ENCODE measurements around the gene SH3BP5.

The SH3BP5 gene

GRCh38 chr3:15323063-15323462 lies 9.3 kb downstream of the SH3BP5 start:
- no peak for DNase-seq

DNA sequence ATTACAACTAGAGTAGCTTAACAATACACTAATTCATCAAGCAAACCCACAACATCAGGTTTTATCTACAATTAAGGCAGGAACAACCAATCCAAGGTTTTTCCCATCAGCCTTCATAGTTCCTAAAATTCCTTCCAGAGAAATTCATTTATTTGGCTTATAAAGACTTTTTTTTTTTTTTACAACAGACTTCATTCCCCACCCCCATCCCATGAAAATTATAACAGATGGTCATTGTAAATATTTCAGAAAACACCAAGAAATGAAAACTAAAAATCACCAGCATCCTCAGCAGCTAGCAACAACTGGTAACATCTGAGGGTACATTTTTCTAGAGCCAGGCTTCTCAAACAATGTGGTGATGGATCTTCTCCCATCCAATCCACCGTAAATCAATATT lies 11.0 kb downstream of the SH3BP5 start:
- no peak for DNase-seq

- no peak for DNase-seq
These were observed 12.8 kb downstream of the SH3BP5 start for GRCh38 chr3:15319575-15319974.

DNA sequence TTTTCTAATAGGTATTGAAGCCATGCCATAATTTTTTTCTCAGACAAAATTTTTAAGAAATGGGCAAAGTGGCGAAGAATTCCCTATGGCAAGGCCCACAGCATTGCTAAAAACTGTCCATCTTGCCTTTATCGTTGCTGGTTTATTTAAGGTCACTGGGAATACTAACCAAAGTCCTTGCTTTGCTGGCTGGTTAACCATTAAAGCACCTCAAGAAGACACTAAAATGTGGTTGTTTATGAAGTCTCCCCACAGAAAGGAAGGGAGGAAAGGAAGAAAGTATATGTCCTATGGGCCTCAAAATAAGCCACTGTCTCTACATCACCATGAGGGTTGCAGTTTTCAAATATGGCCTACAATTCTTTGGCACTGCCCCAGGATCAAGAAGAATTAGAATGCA lies 13.2 kb downstream of the SH3BP5 start:
- DNase-seq: no peak

DNA sequence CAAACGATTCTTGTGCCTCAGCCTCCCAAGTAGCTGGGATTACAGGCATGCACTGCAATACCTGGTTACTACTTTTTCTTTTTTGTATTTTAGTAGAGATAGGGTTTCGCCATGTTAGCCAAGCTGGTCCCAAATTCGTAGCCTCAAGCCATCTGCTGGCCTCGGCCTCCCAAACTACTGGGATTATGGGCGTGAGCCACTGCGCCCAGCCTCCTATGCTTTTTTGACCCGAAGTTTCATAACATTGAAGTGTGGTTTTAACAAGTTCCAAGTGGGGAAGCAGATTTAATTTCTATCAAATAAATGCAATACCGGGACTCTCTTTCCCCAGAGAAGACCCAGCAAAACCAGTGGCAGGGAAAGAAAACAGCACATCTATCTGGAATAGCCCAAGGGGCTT lies 13.7 kb downstream of the SH3BP5 start:
- DNase-seq: no peak

DNA sequence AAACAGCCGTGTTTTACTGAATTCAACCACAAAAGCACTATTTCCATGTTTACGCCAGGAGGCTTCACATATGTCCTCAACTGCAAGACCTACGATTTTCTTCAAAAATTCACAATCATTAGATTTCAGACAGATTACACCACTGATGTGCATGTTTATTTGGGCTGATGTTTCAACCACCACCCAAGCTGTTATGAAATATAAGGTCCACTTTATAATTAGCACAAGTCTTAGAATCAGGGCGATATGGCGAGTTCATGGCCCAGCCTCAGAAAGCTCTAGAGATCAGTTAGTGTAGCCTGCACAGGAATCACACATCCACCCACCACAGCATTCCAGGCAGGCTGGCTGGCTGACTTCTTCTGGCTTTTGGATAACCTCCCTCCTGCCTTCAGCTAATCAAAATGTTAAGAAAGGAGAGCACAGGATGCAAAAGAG lies 15.4 kb downstream of the SH3BP5 start:
- no peak for DNase-seq

DNA sequence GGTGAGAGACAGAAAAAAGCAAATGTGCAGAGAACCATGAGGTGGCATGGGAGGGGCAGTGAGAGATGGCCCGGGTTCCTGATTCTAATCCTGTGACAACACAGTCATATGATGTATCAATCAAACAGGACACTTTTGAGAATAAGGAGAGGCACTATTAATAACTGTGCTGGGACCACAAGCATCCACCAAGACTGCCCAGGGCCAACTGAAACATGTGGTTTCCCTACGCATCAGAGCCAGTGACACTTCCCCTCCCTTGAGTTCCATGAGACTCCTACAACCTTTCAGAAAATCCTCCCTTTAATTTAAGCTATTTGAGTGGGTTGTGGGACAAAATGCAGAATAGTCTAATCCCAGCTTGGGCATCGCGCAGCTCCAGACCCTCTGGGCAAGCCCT lies 17.4 kb downstream of the SH3BP5 start:
- DNase-seq: no peak

- DNase-seq: no peak
These were observed 18.1 kb downstream of the SH3BP5 start for GRCh38 chr3:15314276-15314675.

DNA sequence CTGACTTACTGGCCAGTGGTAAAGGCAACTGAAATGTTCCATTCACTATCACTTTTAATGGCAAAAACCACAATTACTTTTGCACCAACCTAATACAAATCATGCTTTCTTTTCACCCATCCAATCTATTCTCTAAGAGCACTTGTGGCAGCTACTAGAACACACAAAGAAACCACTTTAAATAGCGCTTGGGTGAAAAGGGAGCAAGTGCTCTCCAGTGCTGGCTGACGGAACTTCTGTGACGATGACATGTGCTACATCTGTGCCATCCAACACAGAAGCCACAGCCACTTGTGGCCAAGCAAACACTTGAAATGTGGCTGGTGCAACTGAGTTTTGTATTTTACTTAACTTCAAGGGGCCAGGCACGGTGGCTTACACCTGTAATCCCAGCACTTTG lies 18.9 kb downstream of the SH3BP5 start:
- no peak for DNase-seq

DNA sequence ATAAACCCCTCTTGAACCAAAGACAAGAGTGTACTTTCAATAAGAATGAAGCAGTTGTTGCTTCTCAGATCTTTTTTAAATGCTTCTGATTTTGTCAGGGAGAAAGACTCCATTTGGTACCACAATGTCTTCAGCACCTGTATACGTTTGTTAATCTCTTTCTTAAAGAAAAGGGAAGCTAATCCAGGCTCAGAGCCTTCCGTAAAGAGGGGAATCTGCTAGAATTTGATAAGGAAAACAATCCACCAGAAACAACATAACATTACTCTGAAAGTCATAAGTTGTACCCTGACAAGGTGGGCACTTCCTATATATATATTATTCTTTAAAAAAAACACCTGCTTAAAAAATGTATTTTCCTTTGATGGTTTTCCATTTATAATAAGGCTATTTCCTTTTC lies 19.8 kb downstream of the SH3BP5 start:
- DNase-seq: no peak

- peak; percentile 96 for DNase-seq
These were observed 21.7 kb downstream of the SH3BP5 start for GRCh38 chr3:15310491-15311370.

GRCh38 chr3:15309662-15310335 lies 22.6 kb downstream of the SH3BP5 start:
- peak; percentile 76 for DNase-seq

- no peak for DNase-seq
These were observed 24.8 kb downstream of the SH3BP5 start for GRCh38 chr3:15307580-15307979.

DNA sequence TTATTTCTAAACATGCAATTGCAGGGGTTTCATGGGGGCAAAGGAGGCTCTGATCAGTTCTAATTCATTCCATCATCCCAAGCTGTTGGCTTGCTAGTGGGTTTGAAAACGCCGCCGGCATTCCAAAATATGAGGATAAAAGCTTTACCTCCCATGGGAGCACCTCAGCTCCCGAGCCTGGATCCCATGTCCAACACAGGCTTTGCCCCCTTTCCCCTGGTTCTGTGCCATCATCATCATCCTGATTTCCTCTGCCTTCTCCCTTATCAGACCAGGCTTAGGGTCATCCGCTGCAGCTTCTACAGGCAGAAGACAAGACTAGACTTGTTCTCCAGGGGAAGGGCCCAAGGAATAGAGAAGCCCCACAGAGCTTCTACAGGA lies 25.4 kb downstream of the SH3BP5 start:
- no peak for DNase-seq

DNA sequence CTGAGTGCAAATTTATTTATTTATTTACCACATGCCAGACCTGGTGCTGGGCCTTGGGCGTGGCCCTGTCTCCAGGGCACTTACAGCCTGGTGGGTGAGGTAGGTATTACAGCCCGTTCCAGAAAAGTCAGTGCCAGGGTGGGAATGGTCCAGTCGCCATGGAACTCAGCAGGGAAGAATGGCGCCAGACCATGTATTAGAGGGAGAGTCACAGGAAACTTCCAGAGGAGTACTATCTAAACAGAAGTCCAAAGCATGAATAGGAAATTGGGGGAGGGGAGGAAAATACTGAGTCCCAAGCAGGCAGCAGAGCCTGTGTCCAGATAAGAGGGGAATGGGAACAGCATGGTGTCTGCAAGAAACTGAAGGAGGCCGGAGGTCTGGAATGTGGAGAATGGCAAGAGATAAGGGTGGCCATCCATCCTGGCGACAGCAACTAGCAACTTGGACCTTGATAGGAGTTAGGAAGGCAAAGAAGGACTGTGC lies 27.0 kb downstream of the SH3BP5 start:
- no peak for DNase-seq

- no peak for DNase-seq
These were observed 28.7 kb downstream of the SH3BP5 start for GRCh38 chr3:15303728-15304127.

DNA sequence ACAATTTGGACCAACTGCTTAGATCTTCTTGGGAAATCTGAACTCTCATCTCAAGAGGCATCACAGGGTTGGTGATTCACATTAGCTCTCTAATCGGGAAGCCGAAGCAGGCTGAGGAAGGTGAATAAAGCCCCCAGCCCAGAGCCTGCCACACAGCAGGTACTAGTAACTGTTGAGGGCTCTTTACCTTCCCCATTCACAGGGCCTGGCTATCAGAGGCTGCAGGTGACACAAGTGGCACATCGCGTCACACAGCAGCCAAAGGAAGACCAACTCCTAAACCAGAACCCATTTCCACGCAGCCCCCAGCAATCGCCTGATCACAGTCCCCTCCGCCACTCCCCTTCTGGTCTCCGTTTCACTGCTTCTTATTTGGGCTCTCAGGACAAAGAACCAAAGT lies 29.2 kb downstream of the SH3BP5 start:
- no peak for DNase-seq

GRCh38 chr3:15301761-15302160 lies 30.6 kb downstream of the SH3BP5 start:
- DNase-seq: no peak

DNA sequence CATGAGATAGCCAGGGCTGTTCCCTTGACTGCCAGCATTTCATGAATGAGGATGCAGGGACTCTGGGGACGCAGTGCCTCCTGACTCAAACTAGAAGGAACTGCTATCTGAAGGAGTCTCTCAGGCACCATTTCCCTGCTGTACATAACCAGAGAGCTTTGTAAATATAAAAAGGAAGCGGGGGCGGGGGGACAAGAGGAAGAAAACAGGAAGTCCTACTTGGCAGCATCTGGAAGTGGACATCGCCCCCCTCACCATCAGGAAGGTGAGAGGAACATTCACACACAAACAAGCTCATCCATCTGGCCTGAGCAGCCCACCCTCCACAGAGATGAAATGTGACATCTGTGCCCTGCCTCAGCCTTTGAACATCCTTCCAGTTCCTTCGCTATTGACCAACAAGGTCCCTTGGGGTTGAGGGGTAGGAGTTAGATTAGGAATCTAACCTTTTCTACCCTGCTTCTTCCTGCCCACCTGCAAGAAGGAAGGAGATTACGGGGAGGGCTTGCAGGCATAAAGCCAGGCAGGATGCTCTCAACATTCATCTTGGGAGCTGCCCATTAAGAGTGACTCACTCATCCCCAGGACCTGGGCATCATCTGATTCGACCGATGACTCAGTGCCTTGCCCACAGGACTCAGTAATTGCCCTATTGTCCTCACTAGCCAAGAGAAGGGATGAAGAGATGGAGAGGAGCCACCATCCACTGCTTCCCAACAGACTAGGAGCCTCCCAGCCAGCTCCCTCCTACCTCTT lies 31.9 kb downstream of the SH3BP5 start:
- DNase-seq: no peak

DNA sequence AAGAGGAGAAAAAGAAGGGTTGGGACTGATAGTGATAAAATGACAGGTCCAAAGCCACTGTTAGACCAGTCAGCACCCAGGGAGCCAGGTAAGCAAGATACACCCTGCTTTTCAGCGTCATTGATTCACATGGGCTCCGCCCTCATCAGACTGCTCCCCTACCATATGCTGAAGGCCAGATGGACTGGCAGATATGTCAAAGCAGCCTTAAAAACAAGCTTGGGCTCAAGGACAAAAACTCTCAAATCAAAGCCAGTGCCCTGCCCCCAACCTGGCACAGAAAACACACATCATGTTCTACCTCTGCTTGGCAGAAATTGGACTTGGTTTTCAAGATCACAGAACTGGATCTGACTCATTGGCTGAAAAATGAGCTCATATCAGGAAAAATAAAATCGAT lies 33.4 kb downstream of the SH3BP5 start:
- DNase-seq: no peak

GRCh38 chr3:15298504-15298903 lies 33.9 kb downstream of the SH3BP5 start:
- DNase-seq: peak; percentile 53

DNA sequence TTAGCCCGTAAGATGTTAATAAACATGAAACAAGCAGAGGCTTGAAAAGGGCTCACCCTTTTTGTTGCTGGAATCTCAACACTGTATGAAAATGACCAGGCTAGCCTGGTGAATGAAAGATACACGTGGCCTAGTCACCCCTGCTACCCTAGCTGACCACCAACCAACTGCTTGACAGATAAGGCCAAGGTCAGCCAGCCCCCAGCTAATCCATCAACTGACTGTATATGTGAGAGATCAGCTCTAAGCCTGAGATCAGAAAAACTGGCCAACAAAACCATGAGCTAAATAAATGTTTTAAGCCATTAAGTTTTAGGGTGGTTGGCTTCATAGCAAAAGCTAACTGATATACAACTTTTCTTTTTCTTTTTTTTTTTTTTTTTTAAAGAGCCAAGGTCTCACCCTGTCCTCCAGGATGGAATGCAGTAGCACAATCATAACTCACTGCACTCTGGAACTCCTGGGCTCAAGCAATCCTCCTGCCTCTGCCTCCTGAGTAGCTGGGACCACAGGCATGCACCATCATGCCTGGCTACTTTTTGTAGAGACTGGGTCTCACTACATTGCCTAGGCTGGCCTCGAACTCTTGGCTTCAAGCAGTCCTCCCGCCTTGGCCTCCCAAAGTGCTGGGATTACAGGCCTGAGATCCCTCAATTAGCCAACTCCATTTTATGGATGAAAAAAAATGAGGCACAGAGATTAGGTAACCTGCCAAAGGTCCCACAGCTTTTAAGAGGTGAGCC lies 34.6 kb downstream of the SH3BP5 start:
- no peak for DNase-seq

GRCh38 chr3:15295506-15295905 lies 36.9 kb downstream of the SH3BP5 start:
- DNase-seq: no peak

All from activated CD4-positive, alpha-beta T cell treated with anti-CD3 and anti-CD28 coated beads, Interleukin-10, Interleukin-2, amounts not matched to agents 100 ng/mL and 50 ng/mL, durations not matched to agents 16 hours and 8 hours (primary cell).